Measurements from ENCODE around the gene DLG2. TPM values are rescaled to one million over a fixed set of nuclear protein-coding genes. Genes with fewer than 3 reads are reported as not detected.

Gene DLG2
- total RNA-seq, 1 donor from 2014 or later, result 7.2 TPM

- no peak for TF ChIP-seq CTCF (IDR thresholded peaks at IDR 0.05)
- DNase-seq (no peak), ATAC-seq (no peak)
- no peaks in the 10 kb centered on the region for H3K4me1 ChIP-seq
- H3K36me3 ChIP-seq, result no peaks in the 10 kb centered on the region
- intact Hi-C loops (cut with DNase I), result no loop called here
- H3K9me3 ChIP-seq, result peaks cover 7% of the 10 kb centered on the region
- H3K4me3 ChIP-seq, result no peak overlapping the region
- H3K27ac ChIP-seq, result no peak overlapping the region
- H3K27me3 ChIP-seq (ENCODE audit: low read depth), result no peaks in the 10 kb centered on the region
Observed at GRCh38 chr11:85495918-85496317, 131.2 kb downstream of the DLG2 start.

- no peak overlapping the region for H3K27ac ChIP-seq
- no peak overlapping the region for H3K4me3 ChIP-seq
- no peaks in the 10 kb centered on the region for H3K36me3 ChIP-seq
- H3K9me3 ChIP-seq, result peaks cover 3% of the 10 kb centered on the region
- no peaks in the 10 kb centered on the region for H3K4me1 ChIP-seq
- DNase-seq (no peak), ATAC-seq (no peak)
- intact Hi-C loops (cut with DNase I), result no loop called here
- no peak for TF ChIP-seq CTCF (IDR thresholded peaks at IDR 0.05)
- no peaks in the 10 kb centered on the region for H3K27me3 ChIP-seq (ENCODE audit: low read depth)
Observed at GRCh38 chr11:85494396-85494795, 132.7 kb downstream of the DLG2 start.

DNA sequence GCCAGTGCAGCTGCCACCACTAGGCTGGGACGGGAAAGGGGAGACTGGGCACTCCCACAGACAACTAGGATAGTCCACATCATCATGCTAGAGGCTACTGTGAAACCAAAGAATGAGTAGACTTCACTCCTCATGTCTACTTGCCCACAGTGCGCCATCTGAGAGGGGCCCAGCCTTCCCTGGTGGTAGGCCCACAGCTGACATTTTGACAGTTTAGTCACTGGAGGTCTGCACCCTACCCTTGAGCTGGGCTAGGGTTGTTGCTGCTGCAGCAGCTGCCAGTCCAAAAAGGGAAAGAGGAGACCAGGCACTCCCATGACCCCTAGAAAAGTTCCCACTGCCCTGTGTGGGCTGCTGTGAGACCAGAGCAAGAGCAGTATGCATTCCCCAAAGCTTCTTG, 141.2 kb downstream of the DLG2 start:
- Histone ChIP-seq H3K4me1 (no peaks in the 10 kb centered on the region), H3K27ac (no peak overlapping the region), H3K27me3 (ENCODE audit: low read depth) (no peaks in the 10 kb centered on the region), H3K4me3 (no peak overlapping the region), H3K9me3 (peaks cover 23% of the 10 kb centered on the region), H3K36me3 (no peaks in the 10 kb centered on the region)
- intact Hi-C loops (cut with DNase I), result no loop called here
- no peak for DNase-seq
- ATAC-seq, result no peak
- no peak for TF ChIP-seq CTCF (IDR thresholded peaks at IDR 0.05)

- Histone ChIP-seq H3K4me3 (no peak overlapping the region), H3K36me3 (no peaks in the 10 kb centered on the region), H3K27me3 (ENCODE audit: low read depth) (no peaks in the 10 kb centered on the region), H3K4me1 (no peaks in the 10 kb centered on the region), H3K27ac (no peak overlapping the region), H3K9me3 (peaks cover 22% of the 10 kb centered on the region)
- intact Hi-C loops (cut with DNase I), result no loop called here
- TF ChIP-seq CTCF (IDR thresholded peaks at IDR 0.05), result no peak
- DNase-seq (no peak), ATAC-seq (no peak)
Observed at GRCh38 chr11:85483861-85484260, 143.3 kb downstream of the DLG2 start.

- ATAC-seq, result no peak
- no peak for DNase-seq
- no peak overlapping the region for H3K27ac ChIP-seq
- intact Hi-C loops (cut with DNase I), result no loop called here
- peaks cover 17% of the 10 kb centered on the region for H3K9me3 ChIP-seq
- TF ChIP-seq CTCF (IDR thresholded peaks at IDR 0.05), result no peak
- no peak overlapping the region for H3K4me3 ChIP-seq
- no peaks in the 10 kb centered on the region for H3K27me3 ChIP-seq (ENCODE audit: low read depth)
- no peaks in the 10 kb centered on the region for H3K4me1 ChIP-seq
- no peaks in the 10 kb centered on the region for H3K36me3 ChIP-seq
Observed at GRCh38 chr11:85481862-85482261, 145.3 kb downstream of the DLG2 start.
